NOMO-1 treated with DMSO at 0.1 percent for 48 hours (cell line): ENCODE data around the gene ANKLE1.

Experiments used
- DNase-seq: peaks from one replicate; lab custom pipeline; 2025; ENCODE audit not compliant: unreplicated experiment; lab: John Stamatoyannopoulos, UW

ANKLE1 gene

DNA sequence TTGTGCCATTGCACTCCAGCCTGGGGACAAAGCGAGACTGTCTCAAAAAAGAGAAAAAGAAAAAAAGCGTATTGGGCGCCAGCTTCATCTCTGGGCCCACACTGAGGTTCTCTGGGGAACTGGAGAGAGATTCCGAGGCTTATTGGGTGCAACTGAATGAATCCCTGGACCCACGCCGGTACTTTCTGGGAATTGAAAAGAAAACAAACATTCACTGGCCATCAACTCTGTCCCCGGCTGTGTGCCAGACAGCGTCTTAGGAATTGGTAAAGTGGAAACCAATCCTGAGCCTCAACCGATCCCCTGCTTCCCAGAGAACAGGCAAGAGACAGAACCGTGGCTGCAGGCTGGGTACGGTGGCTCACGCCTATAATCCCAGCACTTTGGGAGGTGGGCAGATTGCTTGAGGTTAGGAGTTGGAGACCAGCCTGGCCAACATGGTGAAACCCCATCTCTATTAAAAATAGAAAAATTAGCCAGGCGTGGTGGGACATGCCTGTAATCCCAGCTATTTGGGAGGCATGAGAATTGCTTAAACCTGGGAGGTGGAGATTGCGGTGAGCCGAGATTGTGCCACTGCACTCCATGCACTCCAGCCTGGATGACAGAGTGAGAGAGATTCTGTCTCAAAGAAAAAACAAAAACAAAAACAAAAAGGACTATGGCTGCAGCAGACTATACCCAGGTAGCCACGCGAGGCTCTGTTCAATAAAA, 44.3 kb downstream of the ANKLE1 start:
- no peak for DNase-seq

DNA sequence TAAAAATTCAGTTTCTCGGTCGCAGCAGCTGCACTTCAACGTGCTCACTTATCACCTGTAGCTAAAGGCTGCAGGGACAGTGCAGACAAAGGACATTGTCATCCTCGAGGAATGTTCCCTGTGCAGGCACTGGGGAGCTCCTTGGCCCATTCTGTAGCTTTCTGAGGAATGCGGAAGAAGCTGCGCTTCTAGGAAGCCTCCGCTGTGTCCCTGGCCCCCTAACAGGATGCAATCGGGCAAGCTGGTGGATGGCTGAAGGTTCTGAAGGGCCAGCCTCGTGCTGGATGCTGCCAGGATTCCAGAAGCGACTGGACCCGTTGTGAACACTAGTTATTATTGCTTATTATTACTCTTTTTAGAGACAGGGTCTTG, 44.9 kb downstream of the ANKLE1 start:
- no peak for DNase-seq

DNA sequence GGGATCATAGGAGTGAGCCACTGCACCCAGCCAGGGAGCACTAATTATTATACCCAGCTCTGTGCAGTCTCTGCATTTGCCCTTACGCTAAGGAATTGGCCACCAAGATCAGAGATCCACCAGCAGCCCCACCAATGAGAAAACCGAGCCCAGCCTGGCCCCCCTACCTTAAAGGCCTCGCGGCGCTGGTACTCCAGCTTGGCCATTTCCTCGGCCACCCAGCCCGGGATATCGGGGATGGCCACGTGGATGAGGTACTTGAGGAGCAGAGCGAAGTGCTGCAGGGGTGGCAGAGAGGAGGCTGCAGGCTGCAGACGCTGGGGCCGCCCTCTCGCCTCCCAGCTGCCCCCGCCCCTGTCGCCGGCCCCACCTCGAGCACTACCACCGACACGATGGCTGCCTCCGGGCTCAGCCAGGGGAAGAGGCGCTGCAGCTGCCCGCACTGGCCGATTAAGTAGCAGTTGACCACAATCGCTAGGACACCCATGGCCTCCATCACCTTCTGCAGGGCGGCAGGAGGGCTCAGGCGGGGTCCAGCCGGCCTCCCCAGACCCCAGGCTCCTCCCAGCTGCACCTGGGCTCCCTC, 45.5 kb downstream of the ANKLE1 start:
- no peak for DNase-seq

DNA sequence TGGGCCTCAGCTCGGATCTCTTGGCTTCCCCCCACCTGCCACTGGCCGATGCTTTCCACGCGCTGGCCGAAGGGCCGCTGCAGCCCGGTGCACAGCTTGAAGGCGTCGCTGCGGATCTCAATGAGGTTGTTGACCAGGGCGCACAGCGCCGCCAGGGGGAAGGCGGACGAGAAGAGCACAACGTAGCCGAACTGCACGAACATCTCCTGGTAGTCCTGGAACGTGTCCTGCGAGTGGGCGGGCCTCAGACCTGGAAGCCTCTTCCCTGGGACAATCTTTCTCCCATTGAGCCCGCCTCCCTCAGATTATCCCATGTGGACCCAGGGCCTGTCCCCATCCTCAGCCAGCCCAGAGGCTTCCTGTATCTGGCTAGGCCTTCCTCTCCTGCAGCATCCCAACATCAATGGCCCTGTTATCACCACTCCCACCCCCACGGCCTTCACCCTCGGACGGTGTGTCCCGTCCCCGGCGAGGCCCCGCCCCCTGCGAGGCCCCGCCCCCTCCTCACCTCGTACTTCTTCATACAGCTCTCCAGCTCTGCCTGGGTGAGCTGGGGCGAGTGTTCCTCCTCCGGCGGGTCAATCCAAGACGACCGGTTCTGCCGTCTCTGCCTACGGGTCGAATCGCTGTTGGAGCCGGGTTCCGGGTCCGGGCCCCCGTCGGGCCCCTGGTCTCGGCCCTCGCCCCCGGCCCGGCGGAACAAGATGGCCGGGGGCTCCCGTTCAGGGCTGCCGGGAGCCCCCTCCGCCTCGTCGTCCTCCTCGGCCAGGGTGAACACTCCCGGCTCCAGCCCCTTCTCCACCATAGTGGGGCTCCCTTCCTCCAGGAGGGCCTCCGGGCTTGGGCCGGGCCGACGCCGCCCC, 46.2 kb downstream of the ANKLE1 start:
- no peak for DNase-seq

DNA sequence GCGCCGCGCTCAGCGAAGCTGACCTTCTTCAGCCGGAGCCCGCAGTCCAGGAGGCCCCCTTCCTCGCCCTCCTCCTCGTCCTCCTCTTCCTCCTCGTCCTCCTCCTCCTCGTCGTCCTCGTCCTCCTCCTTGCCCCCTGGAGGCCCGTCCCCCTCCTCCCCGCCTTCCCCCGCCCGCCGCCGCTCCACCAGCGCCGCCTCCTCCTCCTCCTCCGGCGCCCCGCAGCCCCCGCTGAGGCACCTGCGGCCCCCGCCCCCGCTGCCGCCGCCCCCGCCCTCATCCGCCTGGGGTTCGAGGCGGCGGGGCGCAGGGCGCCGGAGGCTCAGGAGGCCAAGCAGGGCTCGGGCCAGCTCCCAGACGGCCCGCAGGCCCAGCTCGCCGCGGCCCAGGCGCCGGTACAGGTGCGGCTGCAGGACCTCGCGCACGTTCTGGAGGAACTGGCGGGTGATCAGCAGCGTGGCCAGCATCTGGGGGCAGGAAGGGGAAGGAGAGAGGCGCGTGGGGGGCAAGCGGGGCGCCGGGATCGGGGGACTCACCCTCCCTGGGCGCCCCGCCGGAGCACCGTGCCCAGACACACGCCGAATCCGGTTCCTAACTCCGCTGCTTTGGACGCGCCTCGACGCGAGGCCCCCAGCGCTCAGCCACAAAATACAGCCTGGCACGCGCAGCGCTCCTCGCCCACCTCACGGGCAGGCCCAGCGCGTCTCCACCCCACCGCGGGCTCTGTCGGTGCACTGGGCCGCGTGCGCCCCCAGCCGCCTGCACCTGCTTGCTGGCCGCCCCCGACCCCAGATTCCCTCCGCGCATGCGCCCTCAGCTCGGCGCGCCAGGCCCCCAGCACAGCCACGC, 47.0 kb downstream of the ANKLE1 start:
- no peak for DNase-seq

DNA sequence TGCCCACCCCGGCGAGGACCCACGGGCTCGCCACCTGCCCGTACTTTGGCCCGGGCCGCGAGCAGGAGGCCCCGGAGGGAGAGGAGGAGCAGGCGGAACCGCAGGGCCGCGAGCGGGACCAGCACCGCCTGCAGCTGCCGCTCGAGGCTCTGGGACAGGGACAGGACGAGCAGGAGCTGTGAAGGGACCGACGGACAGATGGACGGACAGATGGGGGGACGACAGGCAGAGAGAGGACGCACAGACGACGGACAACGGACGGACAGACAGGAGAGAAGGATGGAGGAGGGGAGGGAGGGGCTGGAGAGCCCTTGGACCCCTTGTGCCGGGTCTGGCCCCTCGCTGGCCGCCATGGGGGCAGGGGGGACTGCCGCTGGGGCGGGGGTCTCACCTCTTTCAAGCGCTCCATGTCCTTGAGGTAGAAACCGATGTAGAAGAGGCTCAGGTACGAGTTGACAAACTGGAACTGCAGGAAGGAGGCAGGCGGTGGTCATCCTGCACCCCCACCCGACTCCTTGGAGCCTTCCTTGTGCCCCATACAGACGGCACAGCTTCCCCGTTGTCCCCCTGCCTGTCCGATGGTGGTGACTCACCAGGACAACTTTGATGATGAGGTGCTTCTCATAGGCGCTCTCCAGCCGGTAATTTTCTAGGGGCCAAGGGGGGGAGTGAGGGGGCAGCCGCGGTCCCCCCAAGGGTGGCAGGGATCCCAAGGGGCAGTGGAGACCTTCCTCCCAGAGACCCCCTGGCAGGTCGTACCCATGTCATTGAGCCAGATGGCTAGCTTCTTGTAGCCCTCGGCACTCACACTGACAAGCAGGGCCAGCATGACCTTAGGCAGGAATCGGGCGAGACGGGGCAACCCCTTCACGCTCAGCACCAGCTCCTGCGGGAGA, 47.9 kb downstream of the ANKLE1 start:
- no peak for DNase-seq

DNA sequence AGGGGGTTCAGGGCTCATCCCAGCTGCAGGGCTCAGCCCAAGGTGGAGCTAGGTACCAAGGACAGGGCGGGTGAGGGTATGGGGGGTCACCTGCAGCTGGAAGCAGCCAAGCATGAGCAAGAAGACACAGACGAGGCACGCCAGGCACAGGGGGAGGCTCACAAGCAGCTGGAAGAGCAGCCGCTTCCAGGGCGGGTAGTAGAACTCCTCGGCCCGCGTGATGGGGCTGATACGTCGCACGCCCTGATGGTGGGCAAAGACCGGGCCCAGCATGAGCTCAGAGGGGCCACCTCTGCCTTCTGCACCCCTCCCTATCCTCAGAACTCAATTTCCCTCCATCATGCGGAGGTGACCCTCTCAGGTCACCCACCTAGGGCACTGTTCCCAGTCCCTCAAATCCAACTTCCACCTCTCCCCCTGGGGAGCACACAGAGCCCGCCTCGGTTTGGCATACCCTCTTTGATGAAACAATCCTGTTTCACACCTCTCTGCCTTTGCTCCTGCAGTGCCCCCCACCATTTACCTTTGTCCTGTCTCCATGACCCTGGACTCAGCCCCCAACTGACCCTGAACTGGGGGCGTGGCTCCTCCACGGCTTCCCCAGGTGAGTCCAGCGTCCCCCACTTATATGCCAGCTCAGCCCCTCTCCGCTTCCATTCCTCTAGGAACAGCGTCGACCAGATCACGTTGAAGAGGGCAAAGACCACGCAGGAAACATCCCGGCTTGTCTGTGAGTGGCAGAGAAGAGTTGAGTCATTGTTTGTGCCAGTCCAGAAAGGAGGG, 48.8 kb downstream of the ANKLE1 start:
- DNase-seq = no peak

DNA sequence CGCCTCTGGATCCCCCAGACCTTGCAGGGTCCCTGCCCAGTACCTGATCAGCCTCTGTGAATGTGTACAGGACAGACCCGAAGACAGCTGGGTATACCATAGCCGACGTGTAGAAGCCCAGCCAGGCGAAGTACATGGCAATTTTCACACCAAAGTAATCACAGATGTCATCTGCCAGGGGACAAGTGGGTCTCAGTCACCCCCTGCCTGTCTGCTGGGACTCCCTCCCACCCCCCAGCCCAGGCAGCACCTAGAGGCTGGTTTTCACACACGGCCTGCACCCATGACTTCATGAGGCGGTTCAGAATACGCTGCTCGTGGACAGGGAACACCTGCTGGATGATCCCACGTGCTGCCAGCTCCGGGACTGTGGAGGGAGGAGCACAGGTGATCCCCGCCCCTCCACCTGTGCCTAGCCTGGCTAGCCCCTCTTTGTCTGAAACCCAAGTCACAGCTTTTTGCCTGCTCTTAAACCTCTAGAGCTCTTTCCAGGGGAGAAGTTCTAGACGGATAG, 49.4 kb downstream of the ANKLE1 start:
- no peak for DNase-seq

DNA sequence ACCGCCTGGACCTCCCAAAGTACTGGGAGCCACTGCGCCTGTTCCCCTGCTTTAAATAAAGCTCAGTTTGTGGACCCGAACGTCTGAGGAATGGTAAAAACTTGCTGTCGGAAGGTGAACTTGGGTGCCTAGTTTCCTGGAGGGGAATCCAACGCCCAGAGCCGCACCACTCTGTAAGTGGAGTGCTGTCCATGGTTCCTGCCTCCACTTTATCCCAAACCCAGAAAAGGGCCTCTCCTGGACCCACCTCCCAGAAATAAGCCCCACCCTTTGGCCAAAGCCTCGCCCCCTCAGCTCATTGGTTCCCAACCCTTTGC, 50.6 kb downstream of the ANKLE1 start:
- no peak for DNase-seq

DNA sequence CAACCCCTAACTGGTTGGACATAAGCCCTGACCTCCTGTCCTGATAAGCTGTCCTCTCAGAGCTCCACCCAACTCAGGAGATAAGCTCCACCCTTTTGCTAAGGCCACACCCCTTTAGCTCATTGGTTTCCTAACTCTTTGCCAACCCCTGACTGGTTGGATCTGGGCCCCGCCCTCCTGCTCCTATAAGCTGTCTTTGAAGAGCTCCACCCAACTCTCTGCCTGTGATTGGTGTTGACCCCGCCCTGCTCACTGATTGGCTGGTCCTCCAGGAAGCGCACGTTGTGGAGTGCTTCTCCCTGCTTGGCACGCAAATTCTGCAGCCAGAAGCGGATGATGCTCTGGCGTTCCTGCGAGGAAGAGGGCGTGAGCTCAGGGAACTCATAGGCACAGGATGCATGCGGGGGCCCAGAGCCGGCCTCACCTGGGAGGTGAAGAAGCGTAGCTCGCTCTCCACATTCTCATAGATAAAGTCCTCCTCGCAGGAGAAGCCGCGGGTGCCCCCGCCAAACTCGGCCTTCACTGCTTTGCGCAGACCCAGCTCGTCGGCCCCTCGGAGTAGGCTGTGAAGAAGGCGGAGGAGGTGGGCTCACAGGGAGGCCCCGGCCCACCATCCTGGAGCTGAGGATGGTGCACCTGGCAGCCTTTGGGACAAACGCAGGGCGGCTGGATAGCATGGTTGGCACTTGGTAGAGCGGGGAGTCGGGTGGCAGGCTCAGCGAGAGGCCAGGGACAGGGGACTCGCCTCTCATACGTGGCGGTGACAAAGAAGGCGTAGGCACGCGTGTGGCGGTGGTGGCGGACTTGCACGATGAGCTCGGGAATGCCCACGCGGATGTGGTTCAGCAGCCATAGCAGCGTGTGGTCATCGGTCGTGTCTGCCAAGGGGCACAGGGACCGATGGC, 51.2 kb downstream of the ANKLE1 start:
- DNase-seq = peak; percentile 19

DNA sequence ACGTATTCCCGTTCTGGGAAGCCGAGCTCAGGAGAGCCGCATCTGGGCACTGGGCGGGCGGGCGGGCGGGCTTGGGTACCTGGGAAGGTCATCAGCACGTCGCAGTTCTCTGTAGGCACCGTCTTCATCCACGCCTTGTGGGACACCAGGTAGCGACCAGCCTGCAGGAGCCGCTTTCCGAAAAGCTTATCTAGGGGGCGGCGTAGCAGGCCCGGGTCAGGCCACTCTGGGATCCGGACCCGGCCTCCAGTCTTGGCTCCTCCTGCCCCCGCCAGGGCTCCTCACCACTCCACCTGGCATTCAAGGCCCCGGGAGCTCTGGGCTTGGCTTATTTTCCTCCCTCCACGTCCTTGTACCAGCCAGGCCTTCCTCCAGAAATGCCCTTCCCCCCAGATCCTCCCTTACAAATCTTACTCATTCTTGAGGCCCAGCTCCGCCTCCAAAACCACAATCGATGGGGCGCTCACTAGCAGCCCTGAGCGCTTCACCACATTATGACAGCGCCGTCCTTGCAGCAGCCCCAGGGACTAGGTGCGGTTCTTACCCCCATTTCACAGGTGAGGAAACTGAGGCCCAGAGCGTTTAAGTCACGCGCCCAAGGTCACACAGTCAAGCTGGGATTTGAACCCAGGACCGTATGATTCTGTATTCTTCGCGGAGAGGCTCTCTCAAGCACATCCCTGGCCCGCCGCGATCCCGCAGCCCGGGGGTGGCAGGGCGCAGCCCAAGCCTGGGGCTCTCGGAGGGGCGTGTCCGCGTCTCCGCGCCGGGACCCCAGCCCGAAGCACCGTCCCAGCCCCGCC, 52.1 kb downstream of the ANKLE1 start:
- DNase-seq = peak; percentile 92

DNA sequence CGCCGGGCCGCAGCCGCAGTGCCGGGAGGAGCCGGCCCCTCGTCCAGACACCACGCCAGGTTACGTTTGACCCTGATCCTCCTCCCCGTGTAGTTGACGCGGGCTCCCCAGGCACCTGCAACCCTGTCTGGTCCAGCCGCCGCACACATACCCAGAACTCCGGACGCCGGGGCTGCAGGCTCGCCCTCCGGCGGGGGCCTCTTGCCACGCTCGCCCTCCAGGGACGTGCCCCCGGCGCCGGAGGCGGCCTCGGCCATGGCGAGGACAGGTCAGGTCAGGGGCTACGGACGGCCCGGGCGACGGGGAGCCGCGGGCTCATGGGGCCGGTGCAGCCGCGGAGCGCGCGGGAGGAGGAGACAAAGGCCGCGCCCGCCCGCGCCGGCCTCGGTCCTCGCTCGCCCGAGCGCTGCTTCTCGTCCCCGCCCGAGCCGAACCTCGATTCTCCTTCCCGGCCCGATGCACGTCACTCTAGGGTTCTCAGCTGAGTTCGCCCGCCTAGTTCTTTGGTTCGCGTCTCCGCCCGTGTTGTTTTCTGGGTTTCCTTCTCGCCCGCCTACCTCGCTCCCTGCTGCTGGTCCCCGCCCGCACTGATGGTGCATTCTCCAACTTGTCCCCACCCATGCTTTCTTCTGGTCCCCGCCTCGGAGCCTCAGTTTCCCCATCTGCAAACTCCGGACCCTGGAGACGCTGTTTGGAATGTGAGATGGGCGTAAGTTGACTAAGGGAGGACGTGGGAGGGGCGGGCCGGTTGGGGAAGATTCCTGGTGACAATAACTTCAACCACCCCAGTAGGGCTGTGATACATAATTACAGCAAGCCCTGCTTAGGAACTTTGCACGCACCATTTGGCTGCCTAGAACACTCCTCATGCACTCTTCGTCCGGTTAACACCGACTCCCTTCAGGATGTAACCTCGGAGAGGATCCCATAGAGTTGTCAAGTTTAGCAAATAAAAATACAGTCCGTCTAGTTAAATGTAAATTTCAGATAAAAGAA, 53.0 kb downstream of the ANKLE1 start, which contains the start of gene ANO8:
Gene ANO8, minus strand, starts transcription at position 442 of the 996 bp plus-strand sequence. Its CDS starts 185 bp downstream, at position 257.
- DNase-seq = peak; percentile 96

DNA sequence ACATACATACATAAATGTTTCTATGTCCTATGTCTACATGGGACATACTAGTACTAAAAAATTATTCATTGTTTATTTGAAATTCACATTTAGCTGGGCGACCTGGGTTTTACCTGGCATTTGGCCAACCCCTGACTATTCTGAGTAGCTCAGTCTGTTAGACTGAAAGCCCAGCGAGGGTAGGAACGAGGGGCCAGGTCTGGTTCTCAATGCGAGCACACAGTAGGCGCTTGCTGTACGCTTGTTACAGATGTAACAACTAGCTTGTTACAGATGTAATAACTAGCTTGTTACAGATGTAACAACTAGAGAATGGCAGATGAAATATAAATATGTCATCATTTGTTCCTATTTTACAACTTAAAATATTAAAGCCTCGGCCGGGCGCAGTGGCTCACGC, 53.9 kb downstream of the ANKLE1 start:
- DNase-seq = no peak
